Ramos (cell line): ENCODE data around the gene GPER1.
"Not testable (repeated sequence)": the region's sequence is repeated elsewhere in the genome, so short reads cannot be mapped to it uniquely, and the experiment has no call there.

Source experiments
- in situ Hi-C: fragments of 300-500 bp; cut with MboI; formaldehyde crosslinking; loops from one replicate; pipeline ENCODE4 v1.14.3; 2022; ENCODE audit warnings: low sequenced_read_pairs; ENCODE audit not compliant: unreplicated experiment

Gene GPER1

GRCh38 chr7:1065585-1066241 lies 22.2 kb upstream of the GPER1 start:
- in situ Hi-C loops: loop anchor here (5.0 kb wide), 1 partner anchor 43 kb away; no protein-coding TSS in a partner anchor

- in situ Hi-C loops: loop anchor here (5.0 kb wide), 1 partner anchor 44 kb away; no protein-coding TSS in a partner anchor
Measured at GRCh38 chr7:1066242-1066588, 21.7 kb upstream of the GPER1 start.

- in situ Hi-C loops: loop anchor here (5.0 kb wide), 1 partner anchor 46 kb away; no protein-coding TSS in a partner anchor
Measured at GRCh38 chr7:1068013-1068412, 19.9 kb upstream of the GPER1 start.

GRCh38 chr7:1068619-1069018 lies 19.3 kb upstream of the GPER1 start:
- in situ Hi-C loops: loop anchor here (5.0 kb wide), 1 partner anchor 46 kb away; no protein-coding TSS in a partner anchor

GRCh38 chr7:1070544-1071011 lies 17.3 kb upstream of the GPER1 start:
- in situ Hi-C loops: no loop called here

- in situ Hi-C loops: no loop called here
Measured at GRCh38 chr7:1071731-1072254, 16.1 kb upstream of the GPER1 start.

- in situ Hi-C loops: no loop called here
Measured at GRCh38 chr7:1073142-1073977, 14.6 kb upstream of the GPER1 start.

GRCh38 chr7:1074018-1074417 lies 13.9 kb upstream of the GPER1 start:
- in situ Hi-C loops: not testable (repeated sequence)

- in situ Hi-C loops: no loop called here
Measured at GRCh38 chr7:1074593-1075431, 13.1 kb upstream of the GPER1 start.

GRCh38 chr7:1076184-1077072 lies 11.5 kb upstream of the GPER1 start:
- in situ Hi-C loops: no loop called here

GRCh38 chr7:1078519-1078918 lies 9.4 kb upstream of the GPER1 start:
- in situ Hi-C loops: no loop called here

- in situ Hi-C loops: no loop called here
Measured at GRCh38 chr7:1078985-1079384, 8.9 kb upstream of the GPER1 start.

GRCh38 chr7:1079546-1079945 lies 8.4 kb upstream of the GPER1 start:
- in situ Hi-C loops: no loop called here

GRCh38 chr7:1080252-1080920 lies 7.5 kb upstream of the GPER1 start:
- in situ Hi-C loops: loop anchor here (5.0 kb wide), 1 partner anchor 82 kb away; the partner anchor contains the start of gene ZFAND2A

- in situ Hi-C loops: loop anchor here (5.0 kb wide), 1 partner anchor 81 kb away; the partner anchor contains the start of gene ZFAND2A
Measured at GRCh38 chr7:1080921-1081255, 7.0 kb upstream of the GPER1 start.

GRCh38 chr7:1081336-1081735 lies 6.6 kb upstream of the GPER1 start:
- in situ Hi-C loops: loop anchor here (5.0 kb wide), 1 partner anchor 81 kb away; the partner anchor contains the start of gene ZFAND2A

- in situ Hi-C loops: loop anchor here (5.0 kb wide), 1 partner anchor 80 kb away; the partner anchor contains the start of gene ZFAND2A
Measured at GRCh38 chr7:1081931-1082401, 5.9 kb upstream of the GPER1 start.
